HG03095 (cell line): ENCODE measurements around the gene CHD3.

Source experiments
- ATAC-seq: cut with Tn5 transposase; IDR thresholded peaks from one replicate; pipeline ENCODE4 v1.9.1; 2021; ENCODE audit warnings: moderate library complexity; ENCODE audit not compliant: unreplicated experiment

Gene CHD3

GRCh38 chr17:7893187-7893880 is 4.7 kb downstream of the CHD3 start:
- ATAC-seq: no peak

GRCh38 chr17:7894226-7894625 is 5.6 kb downstream of the CHD3 start:
- ATAC-seq: no peak

GRCh38 chr17:7894866-7895265 is 6.3 kb downstream of the CHD3 start:
- no peak for ATAC-seq

- ATAC-seq: no peak
Observed at GRCh38 chr17:7897090-7897489, 8.5 kb downstream of the CHD3 start.

GRCh38 chr17:7897773-7898172 is 9.2 kb downstream of the CHD3 start:
- ATAC-seq: no peak

GRCh38 chr17:7903154-7904103 is 14.8 kb downstream of the CHD3 start:
- no peak for ATAC-seq

GRCh38 chr17:7909089-7909488 is 20.5 kb downstream of the CHD3 start:
- ATAC-seq: no peak

- no peak for ATAC-seq
Observed at GRCh38 chr17:7910281-7910680, 21.7 kb downstream of the CHD3 start.

- no peak for ATAC-seq
Observed at GRCh38 chr17:7910711-7911110, 22.1 kb downstream of the CHD3 start.

- no peak for ATAC-seq
Observed at GRCh38 chr17:7911116-7911515, 22.5 kb downstream of the CHD3 start.

- ATAC-seq: no peak
Observed at GRCh38 chr17:7912927-7913524, 24.4 kb downstream of the CHD3 start.

- no peak for ATAC-seq
Observed at GRCh38 chr17:7915179-7915610, 26.6 kb downstream of the CHD3 start.

GRCh38 chr17:7915611-7916384 is 27.2 kb downstream of the CHD3 start, which contains the start of gene RNF227:
Gene RNF227, minus strand, starts transcription at chr17:7916289. Its CDS starts 94 bp downstream, at chr17:7916195.
- no peak for ATAC-seq

- no peak for ATAC-seq
Observed at GRCh38 chr17:7916385-7916682, 27.7 kb downstream of the CHD3 start.

GRCh38 chr17:7916808-7917207 is 28.2 kb downstream of the CHD3 start:
- no peak for ATAC-seq

- ATAC-seq: no peak
Observed at GRCh38 chr17:7922269-7922844, 33.8 kb downstream of the CHD3 start.

GRCh38 chr17:7922845-7923628 is 34.4 kb downstream of the CHD3 start:
- no peak for ATAC-seq

- no peak for ATAC-seq
Observed at GRCh38 chr17:7927596-7927995, 39.0 kb downstream of the CHD3 start.

- no peak for ATAC-seq
Observed at GRCh38 chr17:7929158-7930023, 40.8 kb downstream of the CHD3 start, which contains the start of gene KCNAB3. Gene KCNAB3, minus strand, starts transcription at chr17:7929856. Its CDS starts 421 bp downstream, at chr17:7929435.
